Gastroesophageal sphincter (tissue), 3 donors: Measurements from ENCODE around the gene STARD13.
A peak's percentile ranks its signal among the peaks of the same experiment; 100 is the strongest.

Source experiments
- CTCF ChIP-seq, 4 experiments: fragments of 200-600 bp in 2 of 4; fragments of 450-650 bp in 2 of 4; sonication (generic) in 1 of 4; IDR thresholded peaks; one replicate each; pipeline ENCODE4 v1.5.1; 2017 to 2019; ENCODE audit warnings: antibody characterized with exemption in 4 of 4, mild to moderate bottlenecking in 2 of 4, moderate library complexity in 2 of 4
- POLR2A ChIP-seq, 2 donors: fragments of 450-650 bp; IDR thresholded peaks; one replicate each; pipeline ENCODE4 v1.6.1; 2017; ENCODE audit warnings: antibody characterized with exemption in 2 of 2, mild to moderate bottlenecking in 2 of 2, moderate library complexity in 1 of 2
- POLR2AphosphoS5 ChIP-seq: sonication (generic); formaldehyde crosslinking; IDR thresholded peaks from one replicate; pipeline ENCODE4 v1.6.1; 2017; ENCODE audit warnings: antibody characterized with exemption

- TF ChIP-seq CTCF (IDR thresholded peaks at IDR 0.05) (no peak), POLR2A (IDR thresholded peaks at IDR 0.05) (no peak), POLR2AphosphoS5 (peak; percentile 32)
Measured at GRCh38 chr13:33262062-33262487, 23.5 kb downstream of the STARD13 start.
